Measurements from ENCODE around the gene RNF157. TPM values are rescaled to one million over a fixed set of nuclear protein-coding genes. Genes with fewer than 3 reads are reported as not detected.
A peak's percentile ranks its signal among the peaks of the same experiment; 100 is the strongest.

RNF157 gene
- total and polyA plus RNA-seq, 2 of the 13 experiments (the other 11 are each of a cell fraction or from before 2014, with no cell fraction given): 0.44 to 1.5 TPM

DNA sequence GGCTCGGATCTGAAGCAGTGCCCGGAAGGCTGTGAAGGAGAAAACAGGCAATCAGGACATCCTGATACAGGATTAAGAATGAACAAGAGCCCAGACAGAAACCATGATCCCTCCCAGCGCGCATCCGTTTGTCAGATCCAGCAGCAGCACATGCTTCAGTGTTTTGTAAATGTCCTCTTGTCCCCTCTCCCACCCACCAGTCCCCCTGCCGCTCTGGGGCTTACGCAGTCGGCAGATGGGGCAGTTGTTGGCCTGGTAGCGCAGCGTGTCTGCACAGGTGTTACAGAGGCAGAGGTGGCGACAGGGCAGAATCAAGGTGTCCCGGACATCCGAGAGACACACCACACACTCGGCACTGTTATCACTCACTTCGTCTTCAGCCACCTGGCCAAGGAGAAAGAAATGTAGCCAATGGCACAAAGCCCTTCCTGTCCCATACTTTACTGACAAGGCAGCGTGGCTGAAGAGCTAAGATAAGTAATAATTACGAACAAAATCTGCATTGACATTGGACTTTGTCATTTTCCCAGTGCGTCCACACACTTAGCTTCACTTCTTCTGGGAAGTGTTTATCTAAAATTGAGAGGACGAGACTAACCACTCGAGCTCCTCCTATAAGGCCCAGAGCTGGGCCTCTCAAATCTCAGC lies 78.5 kb downstream of the RNF157 start (continued):
- TF ChIP-seq, protein P1, sequence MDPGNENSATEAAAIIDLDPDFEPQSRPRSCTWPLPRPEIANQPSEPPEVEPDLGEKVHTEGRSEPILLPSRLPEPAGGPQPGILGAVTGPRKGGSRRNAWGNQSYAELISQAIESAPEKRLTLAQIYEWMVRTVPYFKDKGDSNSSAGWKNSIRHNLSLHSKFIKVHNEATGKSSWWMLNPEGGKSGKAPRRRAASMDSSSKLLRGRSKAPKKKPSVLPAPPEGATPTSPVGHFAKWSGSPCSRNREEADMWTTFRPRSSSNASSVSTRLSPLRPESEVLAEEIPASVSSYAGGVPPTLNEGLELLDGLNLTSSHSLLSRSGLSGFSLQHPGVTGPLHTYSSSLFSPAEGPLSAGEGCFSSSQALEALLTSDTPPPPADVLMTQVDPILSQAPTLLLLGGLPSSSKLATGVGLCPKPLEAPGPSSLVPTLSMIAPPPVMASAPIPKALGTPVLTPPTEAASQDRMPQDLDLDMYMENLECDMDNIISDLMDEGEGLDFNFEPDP (CRISPR knock-in tag; conservative IDR thresholded peaks at IDR 0.05): 0 out of 2 replicates have a peak, but pooled peaks have one; percentile 87
- TF ChIP-seq SMAD1 (CRISPR knock-in tag; IDR thresholded peaks at IDR 0.05; ENCODE audit: borderline replicate concordance, low read depth) (no peak), ZNF569 (CRISPR knock-in tag; IDR thresholded peaks at IDR 0.05; ENCODE audit: borderline replicate concordance) (no peak), SIN3B (IDR thresholded peaks at IDR 0.05; ENCODE audit: low read length) (no peak), ZNF468 (CRISPR knock-in tag; IDR thresholded peaks at IDR 0.05) (no peak), AGO1 (IDR thresholded peaks at IDR 0.05; ENCODE audit: low read depth, low read length, poor library complexity, severe bottlenecking) (no peak), ZNF878 (CRISPR knock-in tag; IDR thresholded peaks at IDR 0.05) (no peak), HIVEP1 (CRISPR knock-in tag; IDR thresholded peaks at IDR 0.05) (no peak), KDM2A (CRISPR knock-in tag; IDR thresholded peaks at IDR 0.05; ENCODE audit: borderline replicate concordance, low read depth) (no peak), PCBP2 (optimal IDR thresholded peaks at IDR 0.05; ENCODE audit: low read depth, low read length, poor library complexity, severe bottlenecking) (no peak), MBNL3 (CRISPR knock-in tag; conservative IDR thresholded peaks at IDR 0.05) (no peak), ZSCAN12 (CRISPR knock-in tag; IDR thresholded peaks at IDR 0.05) (no peak), SATB2 (CRISPR knock-in tag; IDR thresholded peaks at IDR 0.05) (no peak), ZNF775 (CRISPR knock-in tag; IDR thresholded peaks at IDR 0.05; ENCODE audit: borderline replicate concordance) (no peak), ZSCAN21 (CRISPR knock-in tag; IDR thresholded peaks at IDR 0.05; ENCODE audit: borderline replicate concordance) (no peak), SOX13 (IDR thresholded peaks at IDR 0.05) (no peak), SOX13 (CRISPR knock-in tag; conservative IDR thresholded peaks at IDR 0.05 in 1 of 2, IDR thresholded peaks at IDR 0.05 in 1 of 2) (no peak), ZNF660 (CRISPR knock-in tag; IDR thresholded peaks at IDR 0.05; ENCODE audit: borderline replicate concordance, low read depth) (no peak)
- TF ChIP-seq, protein P2, sequence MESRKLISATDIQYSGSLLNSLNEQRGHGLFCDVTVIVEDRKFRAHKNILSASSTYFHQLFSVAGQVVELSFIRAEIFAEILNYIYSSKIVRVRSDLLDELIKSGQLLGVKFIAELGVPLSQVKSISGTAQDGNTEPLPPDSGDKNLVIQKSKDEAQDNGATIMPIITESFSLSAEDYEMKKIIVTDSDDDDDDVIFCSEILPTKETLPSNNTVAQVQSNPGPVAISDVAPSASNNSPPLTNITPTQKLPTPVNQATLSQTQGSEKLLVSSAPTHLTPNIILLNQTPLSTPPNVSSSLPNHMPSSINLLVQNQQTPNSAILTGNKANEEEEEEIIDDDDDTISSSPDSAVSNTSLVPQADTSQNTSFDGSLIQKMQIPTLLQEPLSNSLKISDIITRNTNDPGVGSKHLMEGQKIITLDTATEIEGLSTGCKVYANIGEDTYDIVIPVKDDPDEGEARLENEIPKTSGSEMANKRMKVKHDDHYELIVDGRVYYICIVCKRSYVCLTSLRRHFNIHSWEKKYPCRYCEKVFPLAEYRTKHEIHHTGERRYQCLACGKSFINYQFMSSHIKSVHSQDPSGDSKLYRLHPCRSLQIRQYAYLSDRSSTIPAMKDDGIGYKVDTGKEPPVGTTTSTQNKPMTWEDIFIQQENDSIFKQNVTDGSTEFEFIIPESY (CRISPR knock-in tag; IDR thresholded peaks at IDR 0.05): 0 out of 2 replicates have a peak, but pooled peaks have one; percentile 9
- TF ChIP-seq, protein P3, sequence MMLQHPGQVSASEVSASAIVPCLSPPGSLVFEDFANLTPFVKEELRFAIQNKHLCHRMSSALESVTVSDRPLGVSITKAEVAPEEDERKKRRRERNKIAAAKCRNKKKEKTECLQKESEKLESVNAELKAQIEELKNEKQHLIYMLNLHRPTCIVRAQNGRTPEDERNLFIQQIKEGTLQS (CRISPR knock-in tag; IDR thresholded peaks at IDR 0.05): no peak
- TF ChIP-seq, protein P4, sequence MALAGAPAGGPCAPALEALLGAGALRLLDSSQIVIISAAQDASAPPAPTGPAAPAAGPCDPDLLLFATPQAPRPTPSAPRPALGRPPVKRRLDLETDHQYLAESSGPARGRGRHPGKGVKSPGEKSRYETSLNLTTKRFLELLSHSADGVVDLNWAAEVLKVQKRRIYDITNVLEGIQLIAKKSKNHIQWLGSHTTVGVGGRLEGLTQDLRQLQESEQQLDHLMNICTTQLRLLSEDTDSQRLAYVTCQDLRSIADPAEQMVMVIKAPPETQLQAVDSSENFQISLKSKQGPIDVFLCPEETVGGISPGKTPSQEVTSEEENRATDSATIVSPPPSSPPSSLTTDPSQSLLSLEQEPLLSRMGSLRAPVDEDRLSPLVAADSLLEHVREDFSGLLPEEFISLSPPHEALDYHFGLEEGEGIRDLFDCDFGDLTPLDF (CRISPR knock-in tag; IDR thresholded peaks at IDR 0.05): no peak
- TF ChIP-seq, protein P5, sequence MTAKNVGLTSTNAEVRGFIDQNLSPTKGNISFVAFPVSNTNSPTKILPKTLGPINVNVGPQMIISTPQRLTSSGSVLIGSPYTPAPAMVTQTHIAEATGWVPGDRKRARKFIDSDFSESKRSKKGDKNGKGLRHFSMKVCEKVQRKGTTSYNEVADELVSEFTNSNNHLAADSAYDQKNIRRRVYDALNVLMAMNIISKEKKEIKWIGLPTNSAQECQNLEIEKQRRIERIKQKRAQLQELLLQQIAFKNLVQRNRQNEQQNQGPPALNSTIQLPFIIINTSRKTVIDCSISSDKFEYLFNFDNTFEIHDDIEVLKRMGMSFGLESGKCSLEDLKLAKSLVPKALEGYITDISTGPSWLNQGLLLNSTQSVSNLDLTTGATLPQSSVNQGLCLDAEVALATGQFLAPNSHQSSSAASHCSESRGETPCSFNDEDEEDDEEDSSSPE (CRISPR knock-in tag; IDR thresholded peaks at IDR 0.05): no peak
- TF ChIP-seq, protein P6, sequence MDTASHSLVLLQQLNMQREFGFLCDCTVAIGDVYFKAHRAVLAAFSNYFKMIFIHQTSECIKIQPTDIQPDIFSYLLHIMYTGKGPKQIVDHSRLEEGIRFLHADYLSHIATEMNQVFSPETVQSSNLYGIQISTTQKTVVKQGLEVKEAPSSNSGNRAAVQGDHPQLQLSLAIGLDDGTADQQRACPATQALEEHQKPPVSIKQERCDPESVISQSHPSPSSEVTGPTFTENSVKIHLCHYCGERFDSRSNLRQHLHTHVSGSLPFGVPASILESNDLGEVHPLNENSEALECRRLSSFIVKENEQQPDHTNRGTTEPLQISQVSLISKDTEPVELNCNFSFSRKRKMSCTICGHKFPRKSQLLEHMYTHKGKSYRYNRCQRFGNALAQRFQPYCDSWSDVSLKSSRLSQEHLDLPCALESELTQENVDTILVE (CRISPR knock-in tag; IDR thresholded peaks at IDR 0.05): no peak
